Measurements from ENCODE around the gene HERC4. TPM values are rescaled to one million over a fixed set of nuclear protein-coding genes. Genes with fewer than 3 reads are reported as not detected.

The HERC4 gene
- total and polyA plus RNA-seq, 9 of the 15 experiments (the other 6 are each of a cell fraction or from before 2014, with no cell fraction given): 12.5 to 33.5 (median 22.8) TPM

GRCh38 chr10:68001000-68001399 lies 74.1 kb downstream of the HERC4 start (continued):
- no peak for TF ChIP-seq ZBTB34 (CRISPR knock-in tag; IDR thresholded peaks at IDR 0.05)
- TF ChIP-seq ZNF184 (CRISPR knock-in tag; IDR thresholded peaks at IDR 0.05): no peak
- no peak for TF ChIP-seq ZNF445 (CRISPR knock-in tag; IDR thresholded peaks at IDR 0.05; ENCODE audit: low read depth)
- no peak for TF ChIP-seq GABPB2 (CRISPR knock-in tag; conservative IDR thresholded peaks at IDR 0.05)
- no peak for TF ChIP-seq CLOCK (CRISPR knock-in tag; IDR thresholded peaks at IDR 0.05; ENCODE audit: borderline replicate concordance)
- TF ChIP-seq NFATC3 (IDR thresholded peaks at IDR 0.05): no peak
- TF ChIP-seq MBD2 (IDR thresholded peaks at IDR 0.05; ENCODE audit: borderline replicate concordance, low read depth): no peak
- no peak for TF ChIP-seq HNRNPH1 (optimal IDR thresholded peaks at IDR 0.05; ENCODE audit: low read depth, low read length)
- no peak for TF ChIP-seq RAD21 (CRISPR knock-in tag; conservative IDR thresholded peaks at IDR 0.05 in 1 of 2, IDR thresholded peaks at IDR 0.05 in 1 of 2)
- TF ChIP-seq TRIM24 (IDR thresholded peaks at IDR 0.05): no peak
- no peak for TF ChIP-seq GABPA (tag; conservative IDR thresholded peaks at IDR 0.05; ENCODE audit: low read depth)
